GM19240 (cell line): ENCODE measurements around the gene ABCC4.

Source experiments
- DNase-seq: peaks from one replicate; pipeline ENCODE4 v3.0.0; 2011; ENCODE audit warnings: low spot score; ENCODE audit not compliant: insufficient read length

The ABCC4 gene

DNA sequence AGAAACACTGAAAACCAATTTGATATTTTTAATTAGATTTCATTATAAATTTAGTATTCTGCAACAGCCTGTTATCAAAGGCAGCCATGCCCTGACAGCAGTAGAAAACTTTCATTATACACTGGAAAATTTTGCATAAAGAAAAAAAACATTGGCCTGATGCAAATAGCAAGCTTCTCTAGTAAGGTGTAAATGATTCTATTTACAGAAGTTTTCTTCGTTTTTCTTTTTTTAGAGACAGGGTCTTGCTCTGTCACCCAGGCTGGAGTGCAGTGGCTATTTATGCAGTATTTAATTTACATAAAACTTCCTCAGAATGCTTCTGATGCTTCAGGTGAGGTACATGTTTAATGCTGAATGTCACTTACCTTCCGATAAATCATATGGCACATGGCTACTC is 67.0 kb downstream of the ABCC4 start:
- DNase-seq, result no peak

DNA sequence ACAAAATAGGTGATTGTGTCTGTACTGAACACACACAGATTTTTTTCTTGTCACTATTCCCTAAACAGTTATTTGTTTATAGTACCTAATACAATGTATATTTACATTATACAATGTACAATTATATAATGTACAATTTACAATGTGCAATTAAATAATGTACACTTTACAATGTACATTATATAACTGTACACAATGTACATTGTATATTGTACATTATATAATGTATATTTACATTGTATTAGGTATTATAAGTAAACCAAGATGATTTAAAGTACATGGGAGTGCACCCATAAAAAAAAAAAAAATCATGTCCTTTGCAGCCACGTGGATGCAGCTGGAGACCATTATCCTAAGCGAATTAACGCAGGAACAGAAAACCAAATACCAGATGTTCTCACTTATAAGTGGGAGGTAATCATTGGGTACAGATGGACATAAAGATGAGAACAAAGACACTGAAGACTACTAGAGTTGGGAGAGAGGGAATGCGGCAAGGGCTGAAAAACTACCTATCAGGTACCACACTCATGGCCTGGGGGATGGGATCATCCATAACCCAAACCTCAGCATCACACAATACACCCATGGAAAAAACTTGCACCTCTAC is 68.1 kb downstream of the ABCC4 start:
- DNase-seq, result no peak

DNA sequence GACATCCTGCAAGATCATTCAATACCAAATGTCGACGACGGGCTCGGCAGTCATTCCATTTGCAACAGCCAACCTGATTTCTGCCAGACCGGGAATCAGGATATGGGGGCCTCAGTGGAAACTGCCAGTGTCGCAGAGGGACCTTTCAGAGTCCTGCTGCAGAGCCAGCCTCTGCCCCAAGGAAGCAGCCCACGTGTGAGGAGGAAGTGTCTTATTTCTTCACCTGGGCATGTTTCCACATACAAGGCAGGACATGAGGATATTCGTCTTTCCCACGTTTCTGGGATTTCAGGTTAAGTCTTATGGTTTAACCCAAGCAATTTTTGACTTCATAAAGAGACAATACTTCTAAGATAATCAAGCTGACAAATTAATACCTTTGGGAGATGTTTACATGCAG is 69.9 kb downstream of the ABCC4 start:
- DNase-seq, result no peak

- DNase-seq, result no peak
Measured at GRCh38 chr13:95229855-95230254, 71.4 kb downstream of the ABCC4 start.

DNA sequence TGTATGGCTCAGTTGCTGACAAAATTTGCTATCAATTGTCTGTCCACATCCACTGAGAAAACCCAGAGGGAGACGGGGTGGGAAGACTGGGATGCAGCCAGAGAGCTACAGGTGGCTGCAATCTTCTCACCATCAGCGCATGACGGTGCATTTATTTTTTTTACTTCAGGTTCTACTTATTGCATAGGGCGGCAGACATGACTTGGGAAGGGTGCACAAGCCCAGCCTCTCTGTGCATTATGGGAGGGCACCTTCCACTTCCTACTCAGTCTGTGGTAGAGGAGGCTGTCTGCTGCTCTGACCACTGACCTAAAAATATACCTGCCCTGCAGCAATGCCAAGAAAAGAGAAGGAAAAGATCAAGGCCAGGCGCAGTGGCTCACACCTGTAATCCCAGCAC is 73.1 kb downstream of the ABCC4 start:
- no peak for DNase-seq

- no peak for DNase-seq
Measured at GRCh38 chr13:95226932-95227695, 74.1 kb downstream of the ABCC4 start.

DNA sequence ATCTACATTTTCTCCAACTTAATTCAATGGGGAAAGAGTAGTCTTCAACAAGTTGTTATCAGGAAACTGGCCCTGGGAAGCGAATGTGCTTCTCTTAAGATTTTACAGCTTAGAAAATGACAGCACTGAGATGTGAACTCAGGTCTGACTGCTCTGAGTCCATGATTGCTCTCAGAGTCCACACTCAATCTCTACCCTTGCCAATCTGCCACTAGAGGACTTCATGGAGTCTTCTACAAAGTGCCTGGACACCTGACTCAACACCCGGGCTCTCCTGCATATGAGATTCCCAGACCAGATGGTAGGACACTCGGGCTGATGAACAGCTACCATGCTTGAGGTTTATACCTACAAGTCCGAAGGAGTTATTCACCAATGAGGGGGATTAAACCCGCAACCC is 74.8 kb downstream of the ABCC4 start:
- no peak for DNase-seq

- DNase-seq, result no peak
Measured at GRCh38 chr13:95226050-95226449, 75.2 kb downstream of the ABCC4 start.

DNA sequence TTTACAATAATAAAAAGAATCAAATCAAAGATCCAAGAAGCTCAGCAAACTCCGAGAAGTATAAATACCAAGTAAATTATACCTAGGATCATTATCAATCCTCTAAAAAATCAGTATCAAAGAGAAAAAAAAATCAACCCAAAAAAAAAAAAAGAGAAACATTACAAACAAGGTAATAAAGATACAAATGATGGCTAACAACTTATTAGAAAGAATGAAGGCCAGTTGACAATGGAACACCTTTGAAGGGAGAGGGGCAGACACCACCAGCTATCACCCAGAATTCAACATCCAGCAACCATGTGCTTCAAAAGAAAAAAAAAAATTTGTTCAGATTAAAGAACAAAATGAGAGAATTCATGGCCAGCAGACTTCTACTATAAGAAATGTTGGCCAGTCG is 77.2 kb downstream of the ABCC4 start:
- no peak for DNase-seq

GRCh38 chr13:95222733-95223018 is 78.6 kb downstream of the ABCC4 start:
- no peak for DNase-seq

GRCh38 chr13:95221971-95222732 is 79.1 kb downstream of the ABCC4 start:
- no peak for DNase-seq

GRCh38 chr13:95220611-95221010 is 80.6 kb downstream of the ABCC4 start:
- DNase-seq, result no peak

DNA sequence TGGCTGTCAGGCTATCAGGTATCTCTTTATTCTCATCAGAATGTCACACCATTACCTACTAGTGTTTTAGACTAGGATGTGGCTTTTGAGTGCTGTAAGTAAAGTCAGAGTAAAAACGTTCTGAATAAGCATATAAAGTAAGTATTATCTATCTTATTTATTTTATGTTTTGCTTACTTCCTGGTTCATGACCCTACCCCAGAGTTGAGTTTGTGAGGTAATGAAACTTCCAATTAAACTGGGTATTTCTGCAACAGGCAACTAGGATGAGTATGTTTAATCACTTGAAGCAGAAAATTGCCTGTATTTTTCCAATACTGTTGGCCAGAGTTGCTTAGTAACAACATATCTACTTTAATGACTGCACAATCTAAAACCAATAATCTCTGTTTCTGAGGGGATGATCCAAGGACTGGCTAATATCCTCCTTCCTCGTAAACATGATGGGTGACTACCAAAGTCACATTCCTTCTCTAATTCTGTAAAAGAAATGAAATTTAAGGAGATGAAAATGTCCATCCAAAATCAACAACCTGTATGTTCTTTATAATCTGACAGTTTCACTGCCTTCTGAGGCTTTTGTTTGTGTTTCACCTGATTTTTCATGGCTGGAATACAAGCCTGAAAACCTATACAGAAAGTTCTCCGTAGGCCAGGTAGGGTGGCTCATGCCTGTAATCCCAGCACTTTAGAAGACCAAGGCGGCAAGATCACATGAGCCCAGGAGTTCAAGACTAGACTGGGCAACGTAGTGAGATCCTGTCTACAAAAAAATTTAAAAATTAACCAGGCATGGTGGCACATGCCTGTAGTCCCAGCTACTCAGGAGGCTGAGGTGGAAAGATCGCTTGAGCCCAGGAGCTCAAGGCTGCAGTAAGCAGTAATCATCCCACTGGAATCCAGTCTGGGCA is 83.1 kb downstream of the ABCC4 start:
- DNase-seq, result no peak

DNA sequence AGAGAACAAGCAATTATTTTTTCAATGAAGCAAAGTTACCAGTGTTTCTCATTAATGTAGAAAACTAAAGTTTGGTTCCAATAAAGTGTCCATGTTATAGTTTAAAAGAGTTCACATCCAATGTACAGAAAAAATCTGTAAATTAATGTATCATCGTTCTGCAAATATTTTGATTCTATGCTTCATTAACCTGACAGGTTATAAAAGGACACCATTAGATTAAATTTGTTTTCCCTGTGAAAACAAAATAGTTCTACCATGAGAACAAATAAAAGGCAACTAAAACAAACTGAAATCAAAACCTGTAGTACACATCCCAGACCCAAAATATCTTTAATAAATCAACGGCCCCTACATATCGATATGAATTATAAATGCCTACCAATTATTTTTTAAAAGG is 85.1 kb downstream of the ABCC4 start:
- DNase-seq, result no peak

DNA sequence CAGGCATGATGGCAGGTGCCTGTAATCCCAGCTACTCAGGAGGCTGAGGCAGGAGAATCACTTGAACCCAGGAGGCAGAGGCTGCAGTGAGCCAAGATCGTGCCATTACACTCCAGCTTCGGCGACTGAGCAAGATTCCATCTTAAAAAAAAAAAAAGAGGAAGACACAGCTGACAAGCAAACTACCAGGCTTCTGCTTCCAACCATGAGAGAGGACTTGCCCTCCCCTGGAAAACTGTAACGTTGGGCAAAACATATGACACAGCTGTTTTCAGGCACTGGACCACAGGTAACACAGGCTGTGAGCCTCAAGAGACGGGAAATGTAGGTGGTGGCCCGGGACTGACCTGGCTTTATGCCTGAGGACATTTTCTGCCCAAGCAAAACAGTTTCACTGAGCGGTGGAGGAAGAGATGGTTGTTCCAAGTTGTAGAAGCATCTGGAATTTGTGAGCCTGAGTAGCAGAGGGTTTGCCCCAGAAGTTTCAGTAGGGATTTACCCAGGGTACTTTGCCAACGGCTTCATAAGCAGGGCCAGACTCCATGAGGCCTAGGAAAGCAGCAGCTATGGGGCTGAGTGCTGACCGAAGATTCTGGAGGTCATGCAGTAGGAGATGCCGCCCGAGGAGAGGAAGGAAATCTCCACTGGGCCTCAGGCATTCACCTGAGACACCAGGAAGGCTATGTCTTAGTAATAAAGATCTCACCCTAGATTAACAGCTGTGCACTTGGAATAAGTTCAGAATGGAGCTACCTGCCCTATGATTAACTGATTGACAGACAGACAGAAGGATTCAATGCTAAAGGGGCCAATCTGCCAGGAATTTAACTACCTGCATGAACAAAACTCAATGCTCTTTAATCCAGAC is 88.0 kb downstream of the ABCC4 start:
- DNase-seq, result no peak

DNA sequence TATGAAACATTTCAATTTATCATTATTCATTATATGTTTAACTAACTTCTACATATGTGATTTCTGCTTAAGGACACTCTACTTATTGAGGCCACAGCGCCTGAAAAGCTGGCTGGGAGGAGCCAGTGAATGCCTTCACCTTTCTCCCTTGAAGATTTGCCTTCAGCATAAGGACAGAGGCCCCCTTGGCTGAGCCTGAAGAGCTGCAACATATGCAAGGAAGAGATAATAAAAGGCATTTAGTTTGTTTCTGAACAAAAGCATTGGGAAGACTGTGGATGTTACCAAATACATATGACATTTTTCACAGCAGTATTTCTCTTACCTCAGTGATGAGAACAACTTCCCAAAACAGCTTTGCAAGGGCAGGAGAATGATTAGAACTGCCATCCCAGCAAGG is 92.1 kb downstream of the ABCC4 start:
- no peak for DNase-seq

DNA sequence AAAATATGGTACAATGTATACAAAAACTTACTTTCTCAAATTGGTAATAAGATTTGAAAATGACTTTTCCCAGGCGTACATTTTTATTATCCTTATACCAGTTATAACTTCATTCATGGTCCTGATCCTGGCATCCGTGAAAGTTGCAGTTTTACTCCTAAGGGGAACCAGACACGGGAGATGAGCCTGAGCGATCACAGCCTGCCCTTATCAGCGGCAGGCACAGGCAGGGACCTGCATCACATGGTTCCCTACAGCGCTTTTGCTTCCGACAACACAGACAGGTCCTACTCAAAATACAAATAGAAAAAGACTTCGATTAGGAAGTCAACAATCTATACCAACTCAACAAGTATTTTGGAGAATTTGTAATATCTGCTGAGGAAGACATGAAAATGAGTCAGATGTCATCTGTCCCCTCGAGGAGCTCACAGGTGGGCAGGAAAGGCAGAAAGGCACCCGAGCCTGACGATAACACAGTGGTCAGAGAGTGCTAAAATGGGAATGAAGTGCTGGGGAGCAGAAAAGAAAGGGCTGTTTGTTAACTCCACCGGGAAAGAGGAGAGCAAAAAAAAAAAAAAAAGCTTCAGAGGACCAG is 93.4 kb downstream of the ABCC4 start:
- no peak for DNase-seq

DNA sequence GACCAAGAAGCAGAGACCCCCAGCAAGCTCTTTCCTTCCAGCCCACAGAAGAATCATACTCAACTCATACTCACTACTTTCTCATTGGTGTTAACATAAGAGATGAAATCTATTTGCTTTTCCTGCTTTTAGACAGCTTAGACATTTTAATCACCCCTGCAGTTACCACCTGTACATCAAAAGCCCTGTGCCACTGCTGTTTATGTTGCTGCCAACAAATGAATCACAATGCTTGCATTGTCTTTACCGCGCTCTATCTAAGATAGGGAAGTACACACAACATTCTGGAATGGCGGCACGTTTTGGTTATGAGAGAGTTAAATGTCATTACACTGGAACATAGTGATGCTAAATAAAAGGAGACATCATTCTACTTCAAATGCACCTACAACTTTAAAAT is 95.1 kb downstream of the ABCC4 start:
- no peak for DNase-seq

DNA sequence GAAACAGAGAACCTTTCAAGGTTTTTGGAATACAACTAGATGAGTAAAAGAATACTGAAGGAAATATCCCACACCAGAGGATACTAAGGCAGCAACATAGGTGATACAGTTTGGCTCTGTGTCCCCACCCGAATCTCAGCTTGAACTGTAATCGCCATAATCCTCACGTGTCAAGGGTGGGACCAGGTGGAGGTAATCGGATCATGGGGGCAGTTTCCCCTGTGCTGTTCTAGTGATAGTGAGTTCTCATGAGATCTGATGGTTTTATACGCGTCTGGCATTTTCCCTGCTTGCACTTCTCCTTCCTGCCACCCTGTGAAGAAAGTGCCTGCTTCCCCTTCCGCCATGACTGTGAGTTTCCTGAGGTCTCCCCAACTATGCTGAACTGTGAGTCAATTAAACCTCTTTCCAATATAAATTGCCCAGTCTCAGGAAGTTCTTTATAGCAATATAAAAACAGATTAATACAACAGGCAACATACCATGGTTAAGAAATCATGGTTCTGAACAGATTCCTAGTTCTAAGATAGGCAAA is 97.0 kb downstream of the ABCC4 start:
- no peak for DNase-seq
